Ishikawa (cell line): ENCODE data around the gene ALX1.

Source experiments
- CEBPB ChIP-seq: IDR thresholded peaks from 2 replicates; pipeline ENCODE4 v1.6.1; 2012
- EGR1 ChIP-seq: IDR thresholded peaks from 2 replicates; pipeline ENCODE4 v1.6.1; 2012
- EP300 ChIP-seq: IDR thresholded peaks from 2 replicates; pipeline ENCODE4 v1.6.1; 2012; ENCODE audit warnings: borderline replicate concordance
- REST ChIP-seq: IDR thresholded peaks from 2 replicates; pipeline ENCODE4 v1.6.1; 2012; ENCODE audit warnings: low read depth, mild to moderate bottlenecking
- USF1 ChIP-seq: IDR thresholded peaks from 2 replicates; pipeline ENCODE4 v1.6.1; 2012
- YY1 ChIP-seq: IDR thresholded peaks from 2 replicates; pipeline ENCODE4 v1.6.1; 2012; ENCODE audit warnings: low read depth

DNA sequence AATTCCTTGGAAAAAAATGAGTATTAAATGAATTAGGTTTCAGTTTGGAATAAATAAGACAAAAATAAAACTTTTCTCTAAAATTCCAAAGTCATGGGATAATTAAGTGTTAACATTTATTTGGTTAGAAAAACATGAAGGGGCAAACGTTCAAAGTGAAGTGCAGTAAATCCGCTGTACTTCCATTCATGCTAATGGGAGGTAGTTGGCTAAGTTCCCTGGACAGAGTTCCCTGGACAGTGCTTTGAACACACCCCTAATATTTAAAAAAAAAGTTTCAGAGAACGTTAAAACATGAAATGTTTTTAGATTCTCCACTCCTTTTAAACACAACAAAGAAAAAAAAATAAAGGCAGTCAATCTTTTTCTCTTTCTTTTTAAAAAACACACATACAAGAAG is 16.3 kb downstream of the ALX1 start:
- TF ChIP-seq EGR1 (no peak), CEBPB (no peak), REST (no peak), USF1 (no peak), EP300 (no peak), YY1 (no peak)
